GM06990 (cell line): Measurements from ENCODE around the gene CPNE5.

Experiments used
- DNase-seq: peaks from one replicate; pipeline ENCODE4 v3.0.0-alpha.2; 2011; ENCODE audit not compliant: insufficient read length; ENCODE audit errors: extremely low read depth
- H3K27me3 ChIP-seq: replicated peaks from 2 replicates; pipeline ENCODE4 v1.6.0; 2011; ENCODE audit warnings: low read length; ENCODE audit not compliant: control insufficient read depth, insufficient read depth
- H3K36me3 ChIP-seq: 2 replicates; pipeline ENCODE4 v1.5.1; 2011; ENCODE audit warnings: low read length; ENCODE audit not compliant: control insufficient read depth, insufficient read depth
- H3K4me3 ChIP-seq: replicated peaks from 2 replicates; pipeline ENCODE4 v1.5.1; 2011; ENCODE audit warnings: low read depth, mild to moderate bottlenecking, control low read depth, low read length
- CTCF ChIP-seq: IDR thresholded peaks from 2 replicates; pipeline ENCODE4 v1.5.1; 2011; ENCODE audit warnings: low read length, control low read depth, mild to moderate bottlenecking, inconsistent platforms; ENCODE audit not compliant: insufficient read depth, poor library complexity, severe bottlenecking

Gene CPNE5

GRCh38 chr6:36836111-36837021, 2.9 kb downstream of the CPNE5 start:
- no peak for DNase-seq
- Histone ChIP-seq H3K4me3 (no peak overlapping the region), H3K27me3 (peaks cover 6% of the 10 kb centered on the region; the same call in 1 of the 2 replicates), H3K36me3 (no peaks in the 10 kb centered on the region)
- peak; percentile 48 for TF ChIP-seq CTCF

- no peak for DNase-seq
- TF ChIP-seq CTCF, result no peak
- no peaks in the 10 kb centered on the region for H3K36me3 ChIP-seq
- no peak overlapping the region for H3K4me3 ChIP-seq
- H3K27me3 ChIP-seq, result peaks cover 6% of the 10 kb centered on the region
Measured at GRCh38 chr6:36834576-36835341, 4.5 kb downstream of the CPNE5 start.

DNA sequence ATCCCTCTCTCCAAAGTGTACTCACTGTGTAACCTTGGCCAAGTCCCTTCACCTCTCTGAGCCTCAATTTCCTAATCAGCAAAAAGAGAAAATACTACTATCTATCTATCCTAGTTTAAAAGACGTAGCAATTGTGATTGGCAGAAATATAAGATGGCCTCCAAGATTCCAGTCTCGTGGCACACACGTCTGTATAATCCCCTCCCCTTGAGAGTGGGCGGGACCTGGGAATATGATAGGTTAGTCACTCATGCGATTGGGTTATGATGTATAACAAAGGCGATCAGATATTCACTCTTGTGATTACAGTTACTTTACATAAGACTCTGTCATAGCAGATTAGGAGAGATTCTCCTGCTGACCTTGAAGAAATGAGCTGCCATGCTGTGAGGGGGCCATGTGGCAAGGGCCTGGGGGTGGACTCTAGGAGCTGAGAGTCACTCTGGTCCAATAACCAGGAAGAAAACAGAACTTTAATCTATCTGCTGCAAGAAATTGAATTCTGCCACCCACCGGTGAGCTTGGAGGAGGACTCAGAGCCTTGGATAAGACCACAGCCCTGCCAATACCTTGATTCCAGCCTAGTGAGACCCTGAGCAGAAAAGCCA, 6.0 kb downstream of the CPNE5 start:
- no peaks in the 10 kb centered on the region for H3K36me3 ChIP-seq
- no peak overlapping the region for H3K4me3 ChIP-seq
- DNase-seq, result no peak
- H3K27me3 ChIP-seq, result peaks cover 3% of the 10 kb centered on the region
- TF ChIP-seq CTCF, result no peak

DNA sequence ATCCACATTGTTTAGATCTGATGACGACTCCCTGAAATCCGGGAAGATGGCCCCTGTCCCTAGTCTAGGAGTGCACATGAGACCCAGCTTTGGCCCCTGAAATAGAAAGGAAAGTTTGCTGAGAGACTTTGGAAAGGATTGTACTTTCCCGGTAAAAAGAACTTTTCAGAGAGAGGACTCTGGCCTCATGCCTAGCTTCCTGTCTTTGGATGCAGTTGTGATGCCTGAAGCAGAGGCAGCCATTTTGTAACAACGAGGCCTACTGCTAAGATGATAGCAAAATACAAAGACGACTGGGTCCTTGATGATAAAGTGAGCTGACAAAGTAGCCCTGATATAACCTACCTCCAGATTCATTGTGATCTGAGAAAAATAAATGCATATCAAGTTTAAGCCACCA, 6.9 kb downstream of the CPNE5 start:
- no peak for TF ChIP-seq CTCF
- Histone ChIP-seq H3K27me3 (peaks cover 2% of the 10 kb centered on the region; the same call in 1 of the 2 replicates), H3K4me3 (no peak overlapping the region), H3K36me3 (no peaks in the 10 kb centered on the region)
- no peak for DNase-seq

- DNase-seq, result no peak
- Histone ChIP-seq H3K36me3 (no peaks in the 10 kb centered on the region), H3K27me3 (peaks cover 2% of the 10 kb centered on the region; the same call in 1 of the 2 replicates), H3K4me3 (no peak overlapping the region)
- TF ChIP-seq CTCF, result no peak
Measured at GRCh38 chr6:36830577-36830976, 8.7 kb downstream of the CPNE5 start.
